HCT116 (cell line): ENCODE data around the gene AXDND1.

Experiments
- CEBPB ChIP-seq: IDR thresholded peaks from 2 replicates; pipeline ENCODE4 v1.6.1; 2012; ENCODE audit warnings: low read depth
- SRF ChIP-seq: IDR thresholded peaks from 2 replicates; pipeline ENCODE4 v1.6.1; 2012; ENCODE audit warnings: low read depth
- YY1 ChIP-seq: IDR thresholded peaks from 2 replicates; pipeline ENCODE4 v1.6.1; 2011; ENCODE audit warnings: low read length, low read depth, moderate library complexity, mild to moderate bottlenecking; ENCODE audit not compliant: insufficient replicate concordance; ENCODE audit errors: extremely low read depth
- TF ChIP-seq, protein P1 (sequence below), 3 experiments: fragments of 200-600 bp in 1 of 3; sonication (generic) in 1 of 3; IDR thresholded peaks in 2 of 3; conservative IDR thresholded peaks in 1 of 3; 2 replicates each; pipeline ENCODE4 v1.5.1; 2012 to 2017; ENCODE audit warnings: low read depth in 2 of 3, low read length in 2 of 3, antibody characterized with exemption in 1 of 3, borderline replicate concordance in 1 of 3, control low read depth in 1 of 3, mild to moderate bottlenecking in 1 of 3, mixed read lengths in 1 of 3, mixed run types in 1 of 3, moderate library complexity in 1 of 3; ENCODE audit not compliant: insufficient read depth in 1 of 3
- TF ChIP-seq, protein P2 (sequence below): IDR thresholded peaks from 2 replicates; pipeline ENCODE4 v1.6.1; 2012; ENCODE audit warnings: low read depth
- TF ChIP-seq, protein P3 (sequence below): IDR thresholded peaks from 2 replicates; pipeline ENCODE4 v1.6.1; 2012

DNA sequence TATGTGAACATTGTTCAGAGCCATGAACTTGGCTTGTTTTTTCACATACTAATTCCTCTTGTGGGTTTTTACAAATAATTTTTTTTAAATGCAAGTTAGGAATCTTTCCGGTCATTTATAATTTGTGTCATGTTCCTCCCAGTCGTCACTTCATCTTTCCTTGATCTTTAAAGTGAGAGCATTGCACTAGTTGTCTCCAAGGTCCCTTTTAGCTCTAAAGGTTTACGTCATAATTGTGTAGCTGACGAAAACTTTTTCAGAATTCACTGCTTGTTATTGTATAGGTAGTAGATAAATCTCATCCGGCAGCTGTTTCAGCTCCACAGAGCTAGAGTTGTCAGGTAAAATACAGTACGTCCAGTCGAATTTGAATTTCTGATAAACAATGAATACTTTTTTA, 38.6 kb upstream of the AXDND1 start:
- TF ChIP-seq, protein P1, sequence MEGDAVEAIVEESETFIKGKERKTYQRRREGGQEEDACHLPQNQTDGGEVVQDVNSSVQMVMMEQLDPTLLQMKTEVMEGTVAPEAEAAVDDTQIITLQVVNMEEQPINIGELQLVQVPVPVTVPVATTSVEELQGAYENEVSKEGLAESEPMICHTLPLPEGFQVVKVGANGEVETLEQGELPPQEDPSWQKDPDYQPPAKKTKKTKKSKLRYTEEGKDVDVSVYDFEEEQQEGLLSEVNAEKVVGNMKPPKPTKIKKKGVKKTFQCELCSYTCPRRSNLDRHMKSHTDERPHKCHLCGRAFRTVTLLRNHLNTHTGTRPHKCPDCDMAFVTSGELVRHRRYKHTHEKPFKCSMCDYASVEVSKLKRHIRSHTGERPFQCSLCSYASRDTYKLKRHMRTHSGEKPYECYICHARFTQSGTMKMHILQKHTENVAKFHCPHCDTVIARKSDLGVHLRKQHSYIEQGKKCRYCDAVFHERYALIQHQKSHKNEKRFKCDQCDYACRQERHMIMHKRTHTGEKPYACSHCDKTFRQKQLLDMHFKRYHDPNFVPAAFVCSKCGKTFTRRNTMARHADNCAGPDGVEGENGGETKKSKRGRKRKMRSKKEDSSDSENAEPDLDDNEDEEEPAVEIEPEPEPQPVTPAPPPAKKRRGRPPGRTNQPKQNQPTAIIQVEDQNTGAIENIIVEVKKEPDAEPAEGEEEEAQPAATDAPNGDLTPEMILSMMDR (IDR thresholded peaks at IDR 0.05 in 2 of 3, conservative IDR thresholded peaks at IDR 0.05 in 1 of 3; ENCODE audit: borderline replicate concordance in 1 of 3, insufficient read depth in 1 of 3, low read depth in 2 of 3, low read length in 2 of 3): no peak
- TF ChIP-seq, protein P2, sequence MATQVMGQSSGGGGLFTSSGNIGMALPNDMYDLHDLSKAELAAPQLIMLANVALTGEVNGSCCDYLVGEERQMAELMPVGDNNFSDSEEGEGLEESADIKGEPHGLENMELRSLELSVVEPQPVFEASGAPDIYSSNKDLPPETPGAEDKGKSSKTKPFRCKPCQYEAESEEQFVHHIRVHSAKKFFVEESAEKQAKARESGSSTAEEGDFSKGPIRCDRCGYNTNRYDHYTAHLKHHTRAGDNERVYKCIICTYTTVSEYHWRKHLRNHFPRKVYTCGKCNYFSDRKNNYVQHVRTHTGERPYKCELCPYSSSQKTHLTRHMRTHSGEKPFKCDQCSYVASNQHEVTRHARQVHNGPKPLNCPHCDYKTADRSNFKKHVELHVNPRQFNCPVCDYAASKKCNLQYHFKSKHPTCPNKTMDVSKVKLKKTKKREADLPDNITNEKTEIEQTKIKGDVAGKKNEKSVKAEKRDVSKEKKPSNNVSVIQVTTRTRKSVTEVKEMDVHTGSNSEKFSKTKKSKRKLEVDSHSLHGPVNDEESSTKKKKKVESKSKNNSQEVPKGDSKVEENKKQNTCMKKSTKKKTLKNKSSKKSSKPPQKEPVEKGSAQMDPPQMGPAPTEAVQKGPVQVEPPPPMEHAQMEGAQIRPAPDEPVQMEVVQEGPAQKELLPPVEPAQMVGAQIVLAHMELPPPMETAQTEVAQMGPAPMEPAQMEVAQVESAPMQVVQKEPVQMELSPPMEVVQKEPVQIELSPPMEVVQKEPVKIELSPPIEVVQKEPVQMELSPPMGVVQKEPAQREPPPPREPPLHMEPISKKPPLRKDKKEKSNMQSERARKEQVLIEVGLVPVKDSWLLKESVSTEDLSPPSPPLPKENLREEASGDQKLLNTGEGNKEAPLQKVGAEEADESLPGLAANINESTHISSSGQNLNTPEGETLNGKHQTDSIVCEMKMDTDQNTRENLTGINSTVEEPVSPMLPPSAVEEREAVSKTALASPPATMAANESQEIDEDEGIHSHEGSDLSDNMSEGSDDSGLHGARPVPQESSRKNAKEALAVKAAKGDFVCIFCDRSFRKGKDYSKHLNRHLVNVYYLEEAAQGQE: no peak
- TF ChIP-seq, protein P3, sequence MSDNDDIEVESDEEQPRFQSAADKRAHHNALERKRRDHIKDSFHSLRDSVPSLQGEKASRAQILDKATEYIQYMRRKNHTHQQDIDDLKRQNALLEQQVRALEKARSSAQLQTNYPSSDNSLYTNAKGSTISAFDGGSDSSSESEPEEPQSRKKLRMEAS: no peak
- no peak for TF ChIP-seq YY1
- TF ChIP-seq CEBPB: no peak
- TF ChIP-seq SRF: no peak
